Measurements from ENCODE around the gene P3H1. TPM values are rescaled to one million over a fixed set of nuclear protein-coding genes. Genes with fewer than 3 reads are reported as not detected.

P3H1 gene
- total and polyA plus RNA-seq, 2 of the 13 experiments (the other 11 are each of a cell fraction or from before 2014, with no cell fraction given) = 64.6 to 120 TPM

DNA sequence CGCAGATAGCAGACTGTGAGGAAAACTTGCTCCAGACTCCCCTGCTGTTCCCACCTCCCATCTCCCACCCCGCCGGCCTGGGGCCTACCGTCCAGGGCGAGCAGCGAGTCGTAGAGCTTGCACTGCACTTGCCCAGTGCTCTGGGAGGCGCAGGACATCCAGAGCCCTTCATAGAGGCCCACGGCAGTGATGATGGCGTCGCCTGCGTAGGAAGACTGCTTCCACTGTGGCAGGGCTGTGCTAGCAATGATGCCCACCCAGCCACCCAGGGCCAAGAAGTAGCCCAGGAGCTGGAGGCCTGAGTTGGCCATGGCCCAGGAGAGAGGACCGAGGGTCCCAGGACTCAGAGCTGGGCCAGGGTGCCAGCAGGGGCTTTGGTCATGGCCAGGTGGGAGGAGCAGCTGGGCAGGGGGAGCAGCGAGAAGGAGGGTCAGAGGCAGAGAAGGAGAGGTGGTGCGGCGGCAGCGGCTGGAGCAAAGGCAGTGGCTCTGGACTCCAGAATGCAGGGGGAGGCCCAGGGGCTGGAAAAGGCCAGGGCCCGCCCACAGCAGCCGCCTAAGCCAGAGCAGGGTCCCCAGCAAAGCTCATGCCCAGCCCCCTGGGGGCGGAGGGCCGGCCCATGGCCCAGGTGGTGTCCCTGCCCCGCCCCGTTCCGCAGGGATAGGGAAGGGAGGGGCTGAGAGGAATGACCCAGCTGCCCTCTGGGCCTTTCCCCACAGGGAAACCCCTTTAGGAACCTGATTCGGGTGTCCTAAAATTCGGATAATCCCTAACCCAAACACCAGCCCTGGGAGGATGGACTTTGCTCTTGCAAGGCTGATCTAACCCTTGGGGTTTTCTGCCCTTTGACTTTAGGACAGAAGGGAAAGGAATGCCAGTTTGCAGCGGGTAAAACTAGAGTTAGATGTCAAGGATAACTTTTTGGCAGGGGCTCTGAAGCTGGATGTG lies 26.8 kb downstream of the P3H1 start, which contains the start of gene CLDN19 (continued):
- TF ChIP-seq, protein P1, sequence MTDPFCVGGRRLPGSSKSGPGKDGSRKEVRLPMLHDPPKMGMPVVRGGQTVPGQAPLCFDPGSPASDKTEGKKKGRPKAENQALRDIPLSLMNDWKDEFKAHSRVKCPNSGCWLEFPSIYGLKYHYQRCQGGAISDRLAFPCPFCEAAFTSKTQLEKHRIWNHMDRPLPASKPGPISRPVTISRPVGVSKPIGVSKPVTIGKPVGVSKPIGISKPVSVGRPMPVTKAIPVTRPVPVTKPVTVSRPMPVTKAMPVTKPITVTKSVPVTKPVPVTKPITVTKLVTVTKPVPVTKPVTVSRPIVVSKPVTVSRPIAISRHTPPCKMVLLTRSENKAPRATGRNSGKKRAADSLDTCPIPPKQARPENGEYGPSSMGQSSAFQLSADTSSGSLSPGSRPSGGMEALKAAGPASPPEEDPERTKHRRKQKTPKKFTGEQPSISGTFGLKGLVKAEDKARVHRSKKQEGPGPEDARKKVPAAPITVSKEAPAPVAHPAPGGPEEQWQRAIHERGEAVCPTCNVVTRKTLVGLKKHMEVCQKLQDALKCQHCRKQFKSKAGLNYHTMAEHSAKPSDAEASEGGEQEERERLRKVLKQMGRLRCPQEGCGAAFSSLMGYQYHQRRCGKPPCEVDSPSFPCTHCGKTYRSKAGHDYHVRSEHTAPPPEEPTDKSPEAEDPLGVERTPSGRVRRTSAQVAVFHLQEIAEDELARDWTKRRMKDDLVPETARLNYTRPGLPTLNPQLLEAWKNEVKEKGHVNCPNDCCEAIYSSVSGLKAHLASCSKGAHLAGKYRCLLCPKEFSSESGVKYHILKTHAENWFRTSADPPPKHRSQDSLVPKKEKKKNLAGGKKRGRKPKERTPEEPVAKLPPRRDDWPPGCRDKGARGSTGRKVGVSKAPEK (CRISPR knock-in tag; IDR thresholded peaks at IDR 0.05; ENCODE audit: borderline replicate concordance) = no peak
- TF ChIP-seq ZNF781 (CRISPR knock-in tag; IDR thresholded peaks at IDR 0.05; ENCODE audit: borderline replicate concordance, not compliant biosample characterization) (peak; percentile 52), FOSL2 (CRISPR knock-in tag; IDR thresholded peaks at IDR 0.05) (no peak), RELA (CRISPR knock-in tag; IDR thresholded peaks at IDR 0.05) (0 out of 2 replicates have a peak, but pooled peaks have one; percentile 14), GATAD1 (CRISPR knock-in tag; IDR thresholded peaks at IDR 0.05) (no peak), ZC3H4 (CRISPR knock-in tag; IDR thresholded peaks at IDR 0.05; ENCODE audit: borderline replicate concordance) (no peak), ZBTB8A (CRISPR knock-in tag; IDR thresholded peaks at IDR 0.05; ENCODE audit: borderline replicate concordance, low read depth) (peak; percentile 67; the same call in 1 of the 2 replicates), MTF1 (CRISPR knock-in tag; IDR thresholded peaks at IDR 0.05) (no peak), ZFY (CRISPR knock-in tag; IDR thresholded peaks at IDR 0.05) (peak; percentile 58), FOXC1 (CRISPR knock-in tag; IDR thresholded peaks at IDR 0.05; ENCODE audit: borderline replicate concordance) (0 out of 2 replicates have a peak, but pooled peaks have one; percentile 2), ZNF34 (CRISPR knock-in tag; IDR thresholded peaks at IDR 0.05; ENCODE audit: borderline replicate concordance) (no peak), NAIF1 (CRISPR knock-in tag; IDR thresholded peaks at IDR 0.05; ENCODE audit: borderline replicate concordance) (peak; percentile 69; the same call in 1 of the 2 replicates)
- TF ChIP-seq, protein P2, sequence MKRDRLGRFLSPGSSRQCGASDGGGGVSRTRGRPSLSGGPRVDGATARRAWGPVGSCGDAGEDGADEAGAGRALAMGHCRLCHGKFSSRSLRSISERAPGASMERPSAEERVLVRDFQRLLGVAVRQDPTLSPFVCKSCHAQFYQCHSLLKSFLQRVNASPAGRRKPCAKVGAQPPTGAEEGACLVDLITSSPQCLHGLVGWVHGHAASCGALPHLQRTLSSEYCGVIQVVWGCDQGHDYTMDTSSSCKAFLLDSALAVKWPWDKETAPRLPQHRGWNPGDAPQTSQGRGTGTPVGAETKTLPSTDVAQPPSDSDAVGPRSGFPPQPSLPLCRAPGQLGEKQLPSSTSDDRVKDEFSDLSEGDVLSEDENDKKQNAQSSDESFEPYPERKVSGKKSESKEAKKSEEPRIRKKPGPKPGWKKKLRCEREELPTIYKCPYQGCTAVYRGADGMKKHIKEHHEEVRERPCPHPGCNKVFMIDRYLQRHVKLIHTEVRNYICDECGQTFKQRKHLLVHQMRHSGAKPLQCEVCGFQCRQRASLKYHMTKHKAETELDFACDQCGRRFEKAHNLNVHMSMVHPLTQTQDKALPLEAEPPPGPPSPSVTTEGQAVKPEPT (CRISPR knock-in tag; IDR thresholded peaks at IDR 0.05; ENCODE audit: low read depth) = peak; percentile 71; the same call in 1 of the 2 replicates
- TF ChIP-seq, protein P3, sequence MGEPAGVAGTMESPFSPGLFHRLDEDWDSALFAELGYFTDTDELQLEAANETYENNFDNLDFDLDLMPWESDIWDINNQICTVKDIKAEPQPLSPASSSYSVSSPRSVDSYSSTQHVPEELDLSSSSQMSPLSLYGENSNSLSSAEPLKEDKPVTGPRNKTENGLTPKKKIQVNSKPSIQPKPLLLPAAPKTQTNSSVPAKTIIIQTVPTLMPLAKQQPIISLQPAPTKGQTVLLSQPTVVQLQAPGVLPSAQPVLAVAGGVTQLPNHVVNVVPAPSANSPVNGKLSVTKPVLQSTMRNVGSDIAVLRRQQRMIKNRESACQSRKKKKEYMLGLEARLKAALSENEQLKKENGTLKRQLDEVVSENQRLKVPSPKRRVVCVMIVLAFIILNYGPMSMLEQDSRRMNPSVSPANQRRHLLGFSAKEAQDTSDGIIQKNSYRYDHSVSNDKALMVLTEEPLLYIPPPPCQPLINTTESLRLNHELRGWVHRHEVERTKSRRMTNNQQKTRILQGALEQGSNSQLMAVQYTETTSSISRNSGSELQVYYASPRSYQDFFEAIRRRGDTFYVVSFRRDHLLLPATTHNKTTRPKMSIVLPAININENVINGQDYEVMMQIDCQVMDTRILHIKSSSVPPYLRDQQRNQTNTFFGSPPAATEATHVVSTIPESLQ (CRISPR knock-in tag; conservative IDR thresholded peaks at IDR 0.05) = no peak

Measured in HepG2 (cell line).